Amniotic stem cell (primary cell): Measurements from ENCODE around the gene ID1.
"Not testable (repeated sequence)": the region's sequence is repeated elsewhere in the genome, so short reads cannot be mapped to it uniquely, and the experiment has no call there.

Experiments
- DNase-seq: peaks from one replicate; lab custom pipeline; 2025; lab: John Stamatoyannopoulos, UW

The ID1 gene

DNA sequence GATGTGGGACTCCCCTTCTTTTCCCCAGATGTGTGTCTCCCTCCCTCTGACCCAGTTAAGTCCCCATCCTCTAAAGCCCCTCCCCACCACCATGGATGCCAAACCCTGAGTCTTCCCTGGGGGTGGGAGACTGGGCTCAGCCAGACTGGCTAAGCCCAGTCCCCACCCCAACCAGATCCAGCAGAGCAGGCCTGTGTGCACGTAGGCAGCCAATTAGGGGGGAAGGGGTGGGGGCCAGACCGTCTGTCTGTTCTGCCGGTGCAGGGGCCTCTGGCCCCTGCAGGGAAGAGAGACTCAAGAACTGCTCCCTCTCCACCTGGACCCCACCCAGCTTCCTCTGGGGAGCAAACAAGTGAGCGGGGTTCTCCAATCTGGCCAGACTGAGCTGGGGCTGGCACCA, 33.2 kb downstream of the ID1 start:
- DNase-seq, result no peak

DNA sequence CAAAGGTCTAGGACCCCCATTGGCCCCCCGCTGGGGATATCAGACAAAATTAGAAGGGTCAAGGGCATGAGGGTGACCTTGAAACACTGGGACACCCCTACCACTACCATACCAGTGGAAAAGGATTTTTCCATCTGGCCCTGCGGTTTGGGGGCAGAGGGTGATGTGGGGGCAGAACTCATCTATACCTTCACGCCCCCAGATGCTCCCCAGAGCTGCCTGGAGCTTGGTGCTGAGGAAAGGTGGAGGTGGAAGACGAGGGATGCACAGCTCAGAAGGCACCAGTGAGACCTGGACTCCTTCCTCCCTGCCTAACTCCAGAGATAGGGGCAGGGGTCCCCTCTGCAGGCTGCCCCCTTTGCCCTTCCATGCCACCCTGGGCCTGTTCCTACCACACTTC, 33.7 kb downstream of the ID1 start:
- DNase-seq, result no peak

DNA sequence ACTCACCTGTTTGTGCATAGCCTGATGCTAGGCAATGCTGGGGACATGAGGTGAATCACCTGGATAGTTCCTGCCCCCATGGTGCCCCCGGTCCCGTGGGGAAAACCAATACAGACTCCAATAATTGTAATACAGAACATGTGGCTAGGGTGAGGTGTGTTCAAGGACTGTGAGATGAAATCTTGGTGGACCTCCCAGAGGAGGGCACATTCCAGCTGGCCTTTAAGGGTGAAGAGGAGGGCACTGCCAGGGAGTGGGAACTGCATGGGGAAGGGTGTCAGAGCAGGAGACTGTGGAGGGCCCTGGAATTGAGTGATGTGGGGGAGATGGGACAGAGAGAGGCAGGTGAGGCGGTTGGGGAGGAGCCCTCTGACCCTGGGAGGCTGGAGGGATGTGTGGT, 35.2 kb downstream of the ID1 start:
- no peak for DNase-seq

DNA sequence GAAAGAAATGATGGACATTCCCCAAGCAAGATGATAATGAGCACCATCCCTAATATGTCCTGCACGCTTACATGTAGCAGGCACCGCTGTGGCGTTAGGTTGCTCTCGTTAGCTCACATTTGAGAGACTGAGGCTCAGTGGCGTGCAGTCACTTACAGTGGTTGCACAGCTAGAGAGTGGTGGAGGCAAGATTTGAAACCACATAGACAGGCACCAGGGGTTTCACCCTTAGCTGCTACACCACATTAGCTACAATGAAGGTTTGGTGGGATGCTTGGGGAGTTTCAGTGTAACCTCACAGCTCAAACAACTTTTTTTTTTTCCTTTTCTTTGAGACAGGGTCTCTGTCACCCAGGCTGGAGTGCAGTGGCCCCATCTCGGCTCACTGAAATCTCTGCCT, 36.3 kb downstream of the ID1 start:
- DNase-seq, result no peak

DNA sequence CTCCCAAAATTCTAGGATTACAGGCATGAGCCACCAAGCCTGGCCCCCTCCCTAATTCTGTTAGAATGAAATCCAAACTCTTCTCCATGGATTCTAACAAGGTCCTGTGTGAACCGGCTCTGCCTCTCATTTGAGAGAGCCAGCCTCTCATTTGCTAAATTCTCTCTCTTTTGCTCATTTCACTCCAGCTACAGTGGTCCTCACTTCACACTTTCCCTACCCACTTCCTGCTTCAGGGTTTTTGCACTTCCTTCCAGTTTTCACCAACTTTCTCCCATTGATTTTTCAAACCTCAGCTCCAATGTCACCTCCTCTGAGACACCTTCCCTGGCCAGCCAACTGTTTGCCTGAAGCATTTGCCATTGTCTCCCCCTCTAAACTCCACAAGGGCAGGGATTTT, 37.7 kb downstream of the ID1 start:
- DNase-seq, result no peak

DNA sequence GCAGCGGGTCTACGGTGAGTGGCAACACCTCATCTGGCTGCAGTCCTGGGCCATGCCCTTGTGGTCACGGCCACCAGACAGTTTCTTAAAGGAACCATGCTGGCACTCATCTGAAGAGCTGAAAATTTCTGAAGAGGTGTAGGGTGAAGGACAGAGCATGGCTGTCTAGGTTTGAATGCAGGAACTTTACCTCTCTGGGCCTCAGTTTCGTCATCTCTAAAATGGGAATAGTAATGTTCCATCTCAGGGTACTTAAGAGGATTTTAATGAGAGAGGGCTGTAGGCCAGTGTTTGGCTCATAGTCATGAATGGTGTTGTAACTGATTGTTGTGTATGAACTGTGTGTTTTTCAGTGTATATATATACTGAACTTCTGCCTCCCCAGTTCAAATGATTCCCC, 38.4 kb downstream of the ID1 start:
- DNase-seq, result no peak

DNA sequence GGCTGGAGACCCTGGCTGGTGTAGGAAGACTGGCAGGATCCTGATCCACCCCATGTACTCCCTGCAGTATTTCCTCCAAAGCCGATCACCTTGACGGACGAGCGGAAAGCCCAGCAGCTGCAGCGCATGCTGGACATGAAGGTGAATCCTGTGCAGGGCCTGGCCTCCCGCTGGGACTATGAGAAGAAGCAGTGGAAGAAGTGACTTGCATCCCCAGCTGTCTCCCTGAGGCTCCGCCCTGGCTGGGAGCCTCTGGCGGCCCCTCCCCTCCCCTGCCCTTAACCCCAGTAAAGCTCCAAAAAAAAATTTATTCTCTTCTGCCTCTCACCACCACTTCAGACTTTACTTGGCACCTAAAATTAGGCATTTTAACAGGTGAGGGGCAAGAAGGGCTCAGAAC, 39.6 kb downstream of the ID1 start:
- no peak for DNase-seq

DNA sequence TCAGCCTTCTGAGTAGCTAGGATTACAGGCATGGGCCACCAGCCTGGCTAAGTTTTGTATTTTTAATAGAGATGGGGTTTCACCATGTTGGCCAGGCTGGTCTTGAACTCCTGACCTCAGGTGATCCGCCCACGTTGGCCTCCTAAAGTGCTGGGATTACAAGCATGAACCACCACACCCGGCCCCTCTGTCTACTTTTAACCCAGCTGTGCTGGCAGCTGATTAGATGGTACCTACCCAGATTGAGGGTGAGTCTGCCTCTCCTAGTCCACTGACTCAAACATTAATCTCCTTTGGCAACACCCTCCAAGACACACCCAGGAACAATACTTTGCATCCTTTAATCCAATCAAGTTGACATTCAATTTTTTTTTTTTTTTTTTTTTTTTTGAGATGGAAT, 43.0 kb downstream of the ID1 start:
- DNase-seq, result not testable (repeated sequence)

DNA sequence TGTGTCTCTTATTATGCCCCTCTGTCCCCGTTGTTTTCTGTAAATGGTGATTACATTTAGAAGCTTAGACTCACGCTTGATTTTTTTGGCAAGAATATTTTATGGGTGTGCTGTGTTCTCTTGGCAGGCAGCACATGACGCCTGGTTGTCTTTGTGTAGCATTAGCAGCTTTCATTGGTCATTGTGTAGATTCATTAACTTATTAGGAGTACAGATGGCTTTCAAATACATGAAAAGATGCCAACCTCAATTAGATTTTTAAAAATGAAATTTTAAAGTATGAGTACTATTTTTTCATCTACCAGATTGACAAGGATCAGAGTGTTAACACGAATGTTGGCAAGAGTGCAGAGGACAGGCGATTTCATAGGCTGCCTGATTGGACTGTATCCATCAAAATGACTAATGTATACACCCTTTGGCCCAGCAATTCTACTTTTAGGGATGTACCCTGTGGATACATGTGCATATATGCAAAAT, 47.9 kb downstream of the ID1 start:
- DNase-seq, result no peak

DNA sequence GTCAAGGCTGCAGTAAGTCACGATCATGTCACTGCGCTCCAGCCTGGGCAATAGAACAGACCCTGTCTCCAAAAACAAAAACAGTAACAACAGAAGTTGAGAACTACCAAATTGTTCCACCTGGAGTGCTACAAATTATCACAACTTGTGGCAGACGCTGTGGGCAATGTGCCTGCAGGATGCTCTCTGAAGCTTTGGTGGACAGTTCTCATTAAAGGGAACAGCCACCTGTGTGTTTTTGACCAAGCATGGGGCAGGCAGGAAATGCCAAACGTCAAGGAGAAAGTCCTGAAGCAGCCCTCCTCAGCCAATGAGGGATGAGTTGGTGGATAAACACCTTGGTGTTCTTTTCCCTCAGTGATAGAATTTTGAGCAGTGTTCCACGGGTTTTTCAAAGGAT, 48.5 kb downstream of the ID1 start:
- no peak for DNase-seq

DNA sequence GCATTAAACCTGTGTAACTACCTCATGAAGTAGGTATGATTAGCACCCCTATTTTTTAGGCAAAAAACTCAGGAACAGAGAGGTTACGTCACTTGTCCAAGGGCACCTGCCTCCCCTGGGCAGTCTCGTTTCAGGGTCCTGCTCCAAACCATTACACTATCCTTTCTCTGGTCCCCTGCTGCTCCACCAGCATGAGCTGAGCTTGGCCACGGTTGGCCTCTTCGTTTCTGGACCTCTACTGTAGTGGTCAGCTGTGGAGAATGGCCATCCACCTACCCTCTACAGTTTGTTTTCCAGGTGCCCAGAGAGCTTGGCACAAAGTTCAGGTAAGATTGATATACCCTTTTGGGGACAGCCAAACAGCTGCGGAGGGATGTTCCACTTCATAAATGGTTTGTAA, 49.4 kb downstream of the ID1 start:
- no peak for DNase-seq
